Activated CD4-positive, alpha-beta T cell treated with anti-CD3 and anti-CD28 coated beads for 36 hours (primary cell): ENCODE data around the gene NAA25. TPM values are rescaled to one million over a fixed set of nuclear protein-coding genes. Genes with fewer than 3 reads are reported as not detected.
A peak's percentile ranks its signal among the peaks of the same experiment; 100 is the strongest.
"Not testable (repeated sequence)": the region's sequence is repeated elsewhere in the genome, so short reads cannot be mapped to it uniquely, and the experiment has no call there.

Experiments
- ATAC-seq: fragments of 200-7000 bp; cut with Tn5 transposase; one replicate; pipeline ENCODE4 v1.10.0; 2021; ENCODE audit warnings: mild to moderate bottlenecking, moderate library complexity
- CTCF ChIA-PET: fragments of 350-600 bp; sonication (Branson Sonifier 250); formaldehyde crosslinking; loops from one replicate; lab custom pipeline; 2021; ENCODE audit warnings: antibody characterized with exemption; lab: Charles Lee
- POLR2A ChIA-PET: fragments of 350-600 bp; sonication (Branson Sonifier 250); formaldehyde crosslinking; loops from one replicate; lab custom pipeline; 2021; ENCODE audit warnings: antibody characterized with exemption, inconsistent platforms; lab: Charles Lee
- DNase-seq: peaks from one replicate; pipeline ENCODE4 v3.0.0-alpha.2; 2020
- H3K27ac Mint-ChIP-seq: one replicate; pipeline ENCODE4 v1.8.0; 2021; ENCODE audit warnings: mixed read lengths
- H3K27me3 Mint-ChIP-seq: one replicate; pipeline ENCODE4 v1.8.0; 2021; ENCODE audit warnings: mixed read lengths
- H3K36me3 Mint-ChIP-seq: one replicate; pipeline ENCODE4 v1.8.0; 2021; ENCODE audit warnings: low read depth, mixed read lengths
- H3K4me1 Mint-ChIP-seq: one replicate; pipeline ENCODE4 v1.8.0; 2021; ENCODE audit warnings: mixed read lengths
- H3K4me3 Mint-ChIP-seq: one replicate; pipeline ENCODE4 v1.8.0; 2021; ENCODE audit warnings: mild to moderate bottlenecking, moderate library complexity, mixed read lengths
- H3K9me3 Mint-ChIP-seq: one replicate; pipeline ENCODE4 v1.8.0; 2021; ENCODE audit warnings: low read depth, mixed read lengths
- intact Hi-C, 2 experiments: fragments of 100-400 bp; cut with DNase I in 1 of 2; cut with micrococcal nuclease in 1 of 2; formaldehyde crosslinking; loops; one replicate each; pipeline versions ENCODE4 v1.14.2 to v1.15.1; 2022 to 2024; cut with DNase I, micrococcal nuclease
- total RNA-seq, 2 experiments: library from RNA; stranded (reverse); gene quantifications; one replicate each; pipeline ENCODE4 v1.2.3, GENCODE V29; 2021

The NAA25 gene
- total RNA-seq, 2 experiments from 2014 or later = 50.9 to 58.5 TPM

DNA sequence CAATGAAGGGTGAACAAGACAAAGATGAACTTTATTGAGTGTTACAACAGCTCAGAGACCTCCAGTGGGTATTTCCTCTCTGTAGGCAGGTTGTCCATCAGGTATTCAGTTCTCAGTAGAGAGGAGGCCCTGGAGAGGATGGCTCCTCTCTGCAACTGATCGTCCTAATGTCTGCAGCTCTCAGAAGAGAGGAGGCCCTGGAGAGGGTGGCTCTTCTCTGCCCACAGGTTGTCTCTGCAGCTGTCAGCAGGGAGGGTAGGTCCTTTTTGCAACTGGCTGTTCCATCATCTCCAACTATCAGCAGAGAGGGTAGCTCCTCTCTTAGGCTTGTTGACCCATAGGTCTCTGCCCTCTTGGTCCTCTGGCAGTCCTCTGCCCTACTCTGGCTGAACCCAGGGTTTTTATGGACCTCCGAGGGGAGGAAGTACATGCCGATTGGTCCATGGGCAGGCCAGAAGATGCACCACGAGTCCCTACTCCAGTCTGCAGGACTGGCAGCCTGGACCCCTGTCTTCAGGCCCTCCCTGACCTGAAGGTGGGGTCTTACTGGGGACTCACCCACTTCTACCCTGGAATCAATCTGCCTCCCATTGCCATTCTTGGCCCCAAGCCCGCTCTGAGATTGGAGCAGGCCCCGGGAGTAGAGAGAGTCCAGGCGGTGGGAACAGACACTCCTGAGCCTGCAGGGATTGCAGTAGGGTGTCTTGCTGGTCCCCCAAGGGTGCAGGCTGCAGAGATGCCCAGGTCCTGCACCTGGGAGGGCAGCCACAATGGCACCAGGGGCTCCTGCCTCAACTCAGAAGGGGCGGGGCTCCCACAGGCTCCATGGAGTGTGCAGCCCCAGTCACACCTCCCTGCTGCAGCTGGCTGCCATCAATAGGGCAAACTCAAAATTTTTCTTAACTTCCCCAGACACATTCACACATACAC, 97.9 kb downstream of the NAA25 start:
- peaks cover 30% of the 10 kb centered on the region for H3K36me3 Mint-ChIP-seq
- intact Hi-C loops = loop anchor here (5.0 kb wide), 3 partner anchors 97 to 1543 kb away; partner anchors contain the start of genes FAM216A (in 1 of the 2), GPN3 (in 1 of the 2), NAA25 (in 1 of the 2) and TRAFD1 (in 1 of the 2)
- DNase-seq (no peak), ATAC-seq (no peak)
- H3K27ac Mint-ChIP-seq = peak overlapping the region; percentile 14
- peaks cover 3% of the 10 kb centered on the region for H3K9me3 Mint-ChIP-seq
- peaks cover 54% of the 10 kb centered on the region for H3K4me1 Mint-ChIP-seq
- peak overlapping the region; percentile 98 for H3K4me3 Mint-ChIP-seq
- ChIA-PET POLR2A (interaction anchor here (1.2 kb wide), 1 partner anchor 10 kb away, joined by 3 read pairs; no protein-coding TSS in a partner anchor), CTCF (interaction anchor here (0.8 to 1.9 kb wide), 4 partner anchors 9 to 95 kb away, joined by 3 to 9 read pairs (median 4); no protein-coding TSS in a partner anchor)
- H3K27me3 Mint-ChIP-seq = no peaks in the 10 kb centered on the region

DNA sequence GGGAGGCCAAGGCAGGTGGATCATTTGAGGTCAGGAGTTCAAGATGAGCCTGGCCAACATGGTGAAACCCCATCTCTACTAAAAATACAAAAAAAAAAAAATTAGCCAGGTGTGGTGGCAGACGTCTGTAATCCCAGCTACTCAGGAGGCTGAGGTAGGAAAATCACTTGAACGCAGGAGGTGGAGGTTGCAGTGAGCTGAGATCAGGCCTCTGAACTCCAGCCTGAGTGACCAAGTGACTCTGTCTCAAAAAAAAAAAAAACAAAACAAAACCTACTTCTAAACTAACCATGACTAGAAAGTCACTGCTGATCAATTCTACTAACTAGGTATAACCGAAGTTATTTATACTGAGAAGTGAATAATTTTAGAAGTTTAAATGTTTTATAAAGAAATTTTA, 99.0 kb downstream of the NAA25 start:
- H3K27ac Mint-ChIP-seq, DNase-seq, intact Hi-C loops, ATAC-seq, H3K27me3 Mint-ChIP-seq, H3K4me3 Mint-ChIP-seq, H3K9me3 Mint-ChIP-seq: not testable (repeated sequence)
- ChIA-PET POLR2A (interaction anchor here (0.7 to 1.2 kb wide), 2 partner anchors 8 to 707 kb away, joined by 3 to 4 read pairs; no protein-coding TSS in a partner anchor), CTCF (interaction anchor here (0.6 to 1.9 kb wide), 5 partner anchors 8 to 113 kb away, joined by 3 to 9 read pairs (median 4); no protein-coding TSS in a partner anchor)
- H3K4me1 Mint-ChIP-seq = peaks cover 48% of the 10 kb centered on the region
- H3K36me3 Mint-ChIP-seq = peaks cover 22% of the 10 kb centered on the region

DNA sequence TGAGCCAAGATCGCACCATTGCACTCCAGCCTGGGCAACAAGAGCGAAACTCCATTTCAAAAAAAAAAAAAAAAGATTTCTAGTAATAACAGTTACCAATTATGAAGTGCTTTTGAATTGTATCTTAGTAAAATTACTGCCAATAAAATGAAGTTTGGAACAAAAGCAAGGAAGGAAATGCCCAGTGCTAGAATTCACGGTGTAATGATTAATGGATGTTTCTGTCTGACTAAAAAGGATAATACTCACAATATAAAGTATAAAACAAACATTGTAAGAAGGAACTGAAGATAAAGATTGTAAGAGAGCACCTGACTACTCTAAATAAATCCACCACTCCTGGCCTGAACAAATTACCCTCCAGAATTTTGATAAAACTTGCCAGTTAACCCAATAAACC, 99.7 kb downstream of the NAA25 start:
- ChIA-PET CTCF (interaction anchor here (0.6 to 1.9 kb wide), 2 partner anchors 8 to 62 kb away, joined by 3 to 9 read pairs; no protein-coding TSS in a partner anchor), POLR2A (interaction anchor here (0.7 kb wide), 1 partner anchor 707 kb away, joined by 4 read pairs; no protein-coding TSS in a partner anchor)
- no peak overlapping the region for H3K27ac Mint-ChIP-seq

DNA sequence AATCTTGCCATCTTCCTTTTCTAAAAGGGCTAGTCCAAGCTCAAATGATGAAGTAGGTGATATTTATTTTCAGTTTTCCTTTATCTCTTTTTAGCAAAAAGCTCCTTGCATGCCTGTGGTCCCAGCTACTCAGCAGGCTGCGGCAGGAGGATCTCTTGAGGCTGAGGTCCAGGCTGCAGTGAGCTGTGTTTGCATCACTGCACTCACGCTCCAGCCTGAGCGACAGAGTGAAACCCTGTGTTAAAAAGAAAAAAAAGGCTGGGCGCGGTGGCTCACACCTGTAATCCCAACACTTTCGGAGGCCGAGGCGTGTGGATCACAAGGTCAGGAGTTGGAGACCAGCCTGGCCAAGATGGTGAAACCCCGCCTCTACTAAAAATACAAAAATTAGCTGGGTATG, 100.6 kb downstream of the NAA25 start:
- CTCF ChIA-PET = no interaction called here
- POLR2A ChIA-PET = no interaction called here

More for the DNA sequence above, 99.7 kb downstream of the NAA25 start:
- peaks cover 18% of the 10 kb centered on the region for H3K36me3 Mint-ChIP-seq
- intact Hi-C loops = no loop called here
- H3K27me3 Mint-ChIP-seq = no peaks in the 10 kb centered on the region
- DNase-seq (no peak), ATAC-seq (no peak)
- H3K4me3 Mint-ChIP-seq = no peak overlapping the region
- H3K4me1 Mint-ChIP-seq = peaks cover 44% of the 10 kb centered on the region
- peaks cover 2% of the 10 kb centered on the region for H3K9me3 Mint-ChIP-seq

DNA sequence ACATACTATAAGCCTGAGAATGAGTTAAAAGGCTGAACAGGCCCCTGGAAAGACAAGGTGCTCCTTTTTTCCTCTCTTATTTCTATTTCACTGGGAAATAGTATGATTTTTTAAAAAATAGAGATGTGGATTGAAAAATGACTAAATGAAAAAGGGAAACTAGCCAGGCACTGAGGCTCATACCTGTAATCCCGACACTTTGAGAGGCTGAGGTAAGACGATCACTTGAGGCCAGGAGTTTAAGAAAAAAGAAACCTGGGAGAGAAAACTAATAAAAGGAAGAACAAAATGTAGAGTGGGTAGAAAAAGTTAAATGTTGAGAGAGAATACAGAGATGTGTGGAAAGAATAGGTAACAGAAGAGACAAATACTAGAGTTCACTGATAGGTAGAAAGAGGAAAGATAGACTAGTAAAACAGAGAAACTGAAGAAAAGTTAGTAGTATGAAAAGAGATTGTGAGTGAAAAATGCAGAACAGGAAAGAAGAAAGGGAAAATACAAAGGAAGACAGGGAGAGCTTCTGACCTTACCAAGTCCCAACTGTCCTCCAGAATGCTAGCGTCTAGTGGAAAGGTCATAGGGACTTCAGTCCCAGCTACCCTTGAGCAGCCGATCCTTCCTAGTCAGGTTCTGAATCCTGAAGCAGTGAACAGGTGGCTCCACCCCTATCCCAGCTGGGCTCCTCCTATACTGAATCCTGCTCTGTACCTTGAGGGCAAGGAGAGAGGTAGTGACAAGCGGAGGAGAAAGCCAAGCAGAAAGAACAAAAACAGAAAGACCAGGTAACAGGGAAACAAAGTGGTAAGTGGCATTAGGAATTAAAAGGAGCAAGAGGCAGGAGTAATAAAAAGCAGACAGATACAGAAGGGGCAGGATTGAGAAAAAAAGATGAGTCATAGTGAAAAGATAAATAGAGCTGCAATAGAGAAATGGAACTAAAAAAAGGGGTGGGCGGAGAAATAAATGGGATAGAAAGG, 102.9 kb downstream of the NAA25 start:
- CTCF ChIA-PET = interaction anchor here (1.3 to 1.5 kb wide), 3 partner anchors 8 to 12 kb away, joined by 4 to 5 read pairs (median 5); partner anchors contain the start of genes ERP29 and TMEM116

More for the DNA sequence above, 100.6 kb downstream of the NAA25 start:
- Mint-ChIP-seq H3K9me3 (peaks cover 2% of the 10 kb centered on the region), H3K27ac (peak overlapping the region; percentile 68), H3K36me3 (peaks cover 20% of the 10 kb centered on the region), H3K4me3 (no peak overlapping the region), H3K27me3 (no peaks in the 10 kb centered on the region), H3K4me1 (peaks cover 45% of the 10 kb centered on the region)
- intact Hi-C loops = loop anchor here in 1 of 2 experiments (2.0 kb wide), 1 partner anchor 599 kb away; no protein-coding TSS in a partner anchor
- ATAC-seq (no peak), DNase-seq (no peak)

DNA sequence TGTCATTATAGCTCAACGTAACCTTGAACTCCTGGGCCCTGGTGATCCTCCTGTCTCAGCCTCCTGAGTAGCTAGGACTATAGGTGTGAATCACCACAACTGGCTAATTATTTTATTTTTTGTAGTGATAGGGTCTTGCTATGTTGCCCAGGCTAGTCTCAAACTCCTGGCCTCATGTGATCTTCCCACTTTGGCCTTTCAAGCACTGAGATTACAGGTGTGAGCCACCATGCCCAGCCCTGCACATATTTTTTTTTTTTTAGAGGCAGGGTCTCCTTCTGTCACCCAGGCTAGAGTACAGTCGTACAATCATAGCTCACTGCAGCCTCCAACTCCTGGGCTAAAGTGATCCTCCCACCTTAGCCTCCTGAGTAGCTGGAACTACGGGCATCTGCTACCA, 104.5 kb downstream of the NAA25 start:
- Mint-ChIP-seq H3K9me3 (no peaks in the 10 kb centered on the region), H3K4me1 (peaks cover 58% of the 10 kb centered on the region), H3K27me3 (no peaks in the 10 kb centered on the region), H3K4me3 (no peak overlapping the region), H3K27ac (no peak overlapping the region), H3K36me3 (peaks cover 2% of the 10 kb centered on the region)
- ChIA-PET POLR2A (interaction anchor here (0.6 kb wide), 2 partner anchors 8 to 381 kb away, joined by 3 to 6 read pairs; no protein-coding TSS in a partner anchor), CTCF (interaction anchor here (0.7 to 1.5 kb wide), 4 partner anchors 10 to 70 kb away, joined by 3 to 5 read pairs (median 4); partner anchors contain the start of genes ERP29 and TMEM116)
- intact Hi-C loops = no loop called here
- ATAC-seq (no peak), DNase-seq (no peak)

More for the DNA sequence above, 102.9 kb downstream of the NAA25 start:
- Mint-ChIP-seq H3K4me3 (no peak overlapping the region), H3K36me3 (peaks cover 6% of the 10 kb centered on the region), H3K27ac (no peak overlapping the region), H3K27me3 (no peaks in the 10 kb centered on the region), H3K9me3 (no peaks in the 10 kb centered on the region), H3K4me1 (peaks cover 54% of the 10 kb centered on the region)
- ATAC-seq (no peak), DNase-seq (no peak)
- POLR2A ChIA-PET = no interaction called here
- intact Hi-C loops = loop anchor here in 1 of 2 experiments (2.0 kb wide), 1 partner anchor 597 kb away; no protein-coding TSS in a partner anchor

DNA sequence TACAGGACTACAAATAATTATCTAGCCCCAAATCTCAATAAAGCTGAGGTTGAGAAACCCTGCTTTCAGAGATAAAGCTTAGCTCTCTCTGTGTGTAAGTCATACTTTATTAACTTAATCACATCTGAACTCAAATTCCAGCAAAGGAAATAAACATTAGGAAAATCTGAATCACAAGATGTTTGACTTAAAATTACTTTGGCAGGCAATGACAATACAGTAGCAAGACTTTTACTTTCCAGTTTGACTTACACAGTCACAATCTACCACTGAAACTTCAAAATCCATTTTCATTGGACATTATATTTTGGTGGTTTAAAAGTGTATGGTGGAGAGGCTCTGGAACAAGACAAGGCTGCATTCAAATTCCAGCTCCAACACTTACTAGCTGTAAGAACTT, 107.0 kb downstream of the NAA25 start:
- intact Hi-C loops = loop anchor here in 1 of 2 experiments (1.0 kb wide), 1 partner anchor 8 kb away; no protein-coding TSS in a partner anchor
- no peak for DNase-seq
- Mint-ChIP-seq H3K36me3 (peaks cover 6% of the 10 kb centered on the region), H3K9me3 (no peaks in the 10 kb centered on the region), H3K4me3 (peak overlapping the region; percentile 52), H3K4me1 (peaks cover 66% of the 10 kb centered on the region), H3K27ac (peak overlapping the region; percentile 79), H3K27me3 (no peaks in the 10 kb centered on the region)
- POLR2A ChIA-PET = interaction anchor here (1.0 to 1.4 kb wide), 4 partner anchors 8 to 47 kb away, joined by 3 to 7 read pairs (median 3); no protein-coding TSS in a partner anchor
- ATAC-seq = peak; percentile 91
- CTCF ChIA-PET = interaction anchor here (1.0 to 2.9 kb wide), 6 partner anchors 8 to 181 kb away, joined by 3 to 17 read pairs (median 4); partner anchors contain the start of gene ERP29

DNA sequence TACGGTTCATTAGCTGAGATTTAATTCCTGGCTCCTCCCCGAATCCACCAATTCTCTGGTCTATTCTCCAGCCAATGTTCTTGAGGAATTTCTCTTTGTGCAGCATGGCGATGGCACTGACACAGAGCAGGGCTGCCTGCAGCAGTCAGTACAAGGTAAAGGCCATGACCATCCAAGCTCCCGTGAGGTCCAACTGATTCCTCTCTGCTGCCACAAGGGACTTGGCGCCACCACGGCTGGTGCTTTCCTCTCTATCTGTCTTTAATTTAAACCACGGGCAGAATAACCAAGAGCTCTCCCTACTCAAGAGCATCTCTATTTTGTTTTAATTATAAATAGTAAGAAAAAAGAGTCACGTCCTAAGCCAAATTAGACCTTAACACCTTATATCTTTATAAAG, 107.8 kb downstream of the NAA25 start:
- POLR2A ChIA-PET = interaction anchor here (1.0 to 1.4 kb wide), 4 partner anchors 9 to 46 kb away, joined by 3 to 7 read pairs (median 3); no protein-coding TSS in a partner anchor
- Mint-ChIP-seq H3K27ac (peak overlapping the region; percentile 83), H3K4me1 (peaks cover 65% of the 10 kb centered on the region), H3K27me3 (no peaks in the 10 kb centered on the region), H3K4me3 (peak overlapping the region; percentile 44), H3K36me3 (peaks cover 6% of the 10 kb centered on the region), H3K9me3 (no peaks in the 10 kb centered on the region)
- DNase-seq (no peak), ATAC-seq (peak; percentile 30)
- intact Hi-C loops = loop anchor here in 1 of 2 experiments (1.0 kb wide), 1 partner anchor 8 kb away; no protein-coding TSS in a partner anchor
- CTCF ChIA-PET = interaction anchor here (0.6 to 2.9 kb wide), 5 partner anchors 9 to 1719 kb away, joined by 3 to 17 read pairs (median 3); partner anchors contain the start of gene ERP29

DNA sequence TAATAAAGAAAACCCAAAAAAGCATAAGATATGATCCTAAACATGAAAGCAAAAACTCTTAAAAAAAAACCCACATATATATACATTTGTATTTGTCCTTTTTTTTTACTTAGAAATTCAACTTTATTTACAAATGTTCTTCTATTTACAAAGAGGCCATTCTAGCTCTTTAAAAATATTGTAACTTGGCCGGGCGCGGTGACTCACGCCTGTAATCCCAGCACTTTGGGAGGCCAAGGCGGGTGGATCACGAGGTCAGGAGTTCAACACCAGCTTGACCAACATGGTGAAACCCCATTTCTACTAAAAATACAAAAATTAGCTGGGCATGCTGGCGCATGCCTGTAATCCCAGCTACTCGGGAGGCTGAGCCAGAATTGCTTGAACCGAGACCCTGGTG, 109.5 kb downstream of the NAA25 start:
- ChIA-PET POLR2A (interaction anchor here (0.7 to 1.4 kb wide), 2 partner anchors 14 to 15 kb away, joined by 4 read pairs; partner anchors contain the start of genes ERP29 and TMEM116), CTCF (interaction anchor here (2.0 kb wide), 1 partner anchor 15 kb away, joined by 7 read pairs; the partner anchor contains the start of gene ERP29)
- H3K4me3 Mint-ChIP-seq, ATAC-seq, DNase-seq, H3K36me3 Mint-ChIP-seq, intact Hi-C loops, H3K9me3 Mint-ChIP-seq, H3K27me3 Mint-ChIP-seq: not testable (repeated sequence)
- Mint-ChIP-seq H3K4me1 (peaks cover 75% of the 10 kb centered on the region), H3K27ac (peak overlapping the region; percentile 7)
